Thyroid gland (tissue), 4 donors: ENCODE data around the gene MEI1.

ENCODE experiments used
- POLR2A ChIP-seq, 2 donors: fragments of 450-650 bp; IDR thresholded peaks; one replicate each; pipeline ENCODE4 v1.6.1; 2017; ENCODE audit warnings: antibody characterized with exemption in 2 of 2, mild to moderate bottlenecking in 2 of 2, moderate library complexity in 1 of 2
- TF ChIP-seq, protein P1 (sequence below), 6 experiments: fragments of 200-600 bp in 3 of 6; fragments of 450-650 bp in 3 of 6; sonication (generic) in 3 of 6; IDR thresholded peaks; one replicate each; pipeline ENCODE4 v1.5.1; 2016 to 2019; ENCODE audit warnings: antibody characterized with exemption in 6 of 6, mild to moderate bottlenecking in 2 of 6, inconsistent platforms in 1 of 6, moderate library complexity in 1 of 6

DNA sequence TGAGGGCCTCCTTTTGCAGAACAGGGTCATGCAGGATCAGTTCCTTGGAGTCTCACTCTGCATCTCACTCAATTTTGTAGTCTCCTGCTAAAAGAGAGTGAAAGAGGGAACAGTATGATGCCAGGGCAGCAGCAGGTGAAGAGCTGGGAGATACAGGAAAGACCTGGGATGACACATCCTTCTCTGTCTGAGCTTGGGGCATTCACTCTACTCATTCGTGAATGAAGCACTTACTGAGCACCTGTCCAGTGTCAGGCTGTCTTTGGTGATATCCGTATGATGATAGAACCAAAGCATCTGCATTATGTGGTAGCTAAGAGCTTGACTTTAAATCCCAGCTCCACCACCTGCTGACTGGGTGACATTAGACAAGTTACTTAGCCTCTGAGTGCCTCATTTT lies 148.0 kb downstream of the MEI1 start:
- TF ChIP-seq, protein P1, sequence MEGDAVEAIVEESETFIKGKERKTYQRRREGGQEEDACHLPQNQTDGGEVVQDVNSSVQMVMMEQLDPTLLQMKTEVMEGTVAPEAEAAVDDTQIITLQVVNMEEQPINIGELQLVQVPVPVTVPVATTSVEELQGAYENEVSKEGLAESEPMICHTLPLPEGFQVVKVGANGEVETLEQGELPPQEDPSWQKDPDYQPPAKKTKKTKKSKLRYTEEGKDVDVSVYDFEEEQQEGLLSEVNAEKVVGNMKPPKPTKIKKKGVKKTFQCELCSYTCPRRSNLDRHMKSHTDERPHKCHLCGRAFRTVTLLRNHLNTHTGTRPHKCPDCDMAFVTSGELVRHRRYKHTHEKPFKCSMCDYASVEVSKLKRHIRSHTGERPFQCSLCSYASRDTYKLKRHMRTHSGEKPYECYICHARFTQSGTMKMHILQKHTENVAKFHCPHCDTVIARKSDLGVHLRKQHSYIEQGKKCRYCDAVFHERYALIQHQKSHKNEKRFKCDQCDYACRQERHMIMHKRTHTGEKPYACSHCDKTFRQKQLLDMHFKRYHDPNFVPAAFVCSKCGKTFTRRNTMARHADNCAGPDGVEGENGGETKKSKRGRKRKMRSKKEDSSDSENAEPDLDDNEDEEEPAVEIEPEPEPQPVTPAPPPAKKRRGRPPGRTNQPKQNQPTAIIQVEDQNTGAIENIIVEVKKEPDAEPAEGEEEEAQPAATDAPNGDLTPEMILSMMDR (IDR thresholded peaks at IDR 0.05), result no peak
- TF ChIP-seq POLR2A (IDR thresholded peaks at IDR 0.05), result no peak
